GM10248 (cell line): ENCODE measurements around the gene CCNI2.

Experiments used
- CTCF ChIA-PET: fragments of 300-600 bp; sonication (Branson Sonifier 250); formaldehyde crosslinking; extraction: SDS; loops from one replicate; lab custom pipeline; 2021; ENCODE audit warnings: antibody characterized with exemption; lab: Yijun Ruan, JAX
- POLR2A ChIA-PET: fragments of 350-650 bp; sonication (Branson Sonifier 250); formaldehyde crosslinking; extraction: SDS; loops from one replicate; lab custom pipeline; 2020; ENCODE audit warnings: antibody characterized with exemption; lab: Yijun Ruan, JAX
- DNase-seq: peaks from one replicate; pipeline ENCODE4 v3.0.0; 2012; ENCODE audit errors: extremely low spot score
- TF ChIP-seq, protein P1 (sequence below): IDR thresholded peaks from 2 replicates; pipeline ENCODE4 v1.5.1; 2012; ENCODE audit warnings: mild to moderate bottlenecking, low read depth; ENCODE audit errors: extremely low read depth, missing control alignments, control extremely low read depth

CCNI2 gene

DNA sequence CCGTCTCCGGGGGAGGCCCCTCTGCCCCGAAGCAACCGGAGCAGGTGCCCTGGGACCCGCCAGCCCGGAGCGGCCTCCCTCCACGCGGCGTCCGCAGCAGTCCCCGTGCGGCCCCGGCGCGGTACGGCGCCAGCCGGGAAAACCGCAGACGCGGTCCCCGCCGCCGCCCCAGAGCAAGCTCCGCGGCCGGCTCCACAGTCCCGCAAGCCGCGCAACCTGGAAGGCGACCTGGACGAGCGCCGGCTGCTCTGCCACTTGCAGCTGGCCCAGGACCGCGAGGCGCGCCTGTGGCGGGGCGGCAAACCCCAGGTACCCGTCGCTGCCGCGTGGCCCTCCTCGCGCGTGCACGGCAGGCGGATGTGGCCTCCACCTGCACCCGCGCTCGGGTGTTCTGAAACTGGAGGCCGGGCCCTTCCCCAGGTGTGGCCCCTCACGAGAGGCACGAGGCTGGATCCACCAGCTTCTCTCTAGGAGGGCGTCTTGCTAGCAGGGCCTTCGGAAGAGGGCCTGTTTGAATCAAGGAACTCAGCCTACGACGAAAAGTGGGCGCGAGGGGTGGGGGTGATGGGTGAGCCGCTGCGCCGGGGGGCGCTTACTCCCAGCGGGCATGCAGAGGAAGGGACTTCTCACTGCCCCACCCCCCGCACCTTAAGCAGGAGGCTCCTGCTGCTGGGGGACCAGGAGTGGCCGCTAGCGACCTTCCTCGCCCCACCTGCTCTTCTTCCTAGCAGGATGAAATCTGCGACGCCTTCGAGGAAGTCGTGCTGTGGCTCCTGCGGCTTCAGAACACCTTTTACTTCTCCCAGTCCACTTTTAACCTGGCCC, 602 bp downstream of the CCNI2 start:
- POLR2A ChIA-PET, result interaction anchor here (0.6 to 1.1 kb wide), 2 partner anchors 72 to 85 kb away, joined by 3 to 4 read pairs; no protein-coding TSS in a partner anchor
- DNase-seq, result peak; percentile 43
- TF ChIP-seq, protein P1, sequence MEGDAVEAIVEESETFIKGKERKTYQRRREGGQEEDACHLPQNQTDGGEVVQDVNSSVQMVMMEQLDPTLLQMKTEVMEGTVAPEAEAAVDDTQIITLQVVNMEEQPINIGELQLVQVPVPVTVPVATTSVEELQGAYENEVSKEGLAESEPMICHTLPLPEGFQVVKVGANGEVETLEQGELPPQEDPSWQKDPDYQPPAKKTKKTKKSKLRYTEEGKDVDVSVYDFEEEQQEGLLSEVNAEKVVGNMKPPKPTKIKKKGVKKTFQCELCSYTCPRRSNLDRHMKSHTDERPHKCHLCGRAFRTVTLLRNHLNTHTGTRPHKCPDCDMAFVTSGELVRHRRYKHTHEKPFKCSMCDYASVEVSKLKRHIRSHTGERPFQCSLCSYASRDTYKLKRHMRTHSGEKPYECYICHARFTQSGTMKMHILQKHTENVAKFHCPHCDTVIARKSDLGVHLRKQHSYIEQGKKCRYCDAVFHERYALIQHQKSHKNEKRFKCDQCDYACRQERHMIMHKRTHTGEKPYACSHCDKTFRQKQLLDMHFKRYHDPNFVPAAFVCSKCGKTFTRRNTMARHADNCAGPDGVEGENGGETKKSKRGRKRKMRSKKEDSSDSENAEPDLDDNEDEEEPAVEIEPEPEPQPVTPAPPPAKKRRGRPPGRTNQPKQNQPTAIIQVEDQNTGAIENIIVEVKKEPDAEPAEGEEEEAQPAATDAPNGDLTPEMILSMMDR, result no peak
- CTCF ChIA-PET, result interaction anchor here (0.7 to 3.3 kb wide), 17 partner anchors 9 to 166 kb away, joined by 3 to 20 read pairs (median 4); partner anchors contain the start of gene KIF3A

DNA sequence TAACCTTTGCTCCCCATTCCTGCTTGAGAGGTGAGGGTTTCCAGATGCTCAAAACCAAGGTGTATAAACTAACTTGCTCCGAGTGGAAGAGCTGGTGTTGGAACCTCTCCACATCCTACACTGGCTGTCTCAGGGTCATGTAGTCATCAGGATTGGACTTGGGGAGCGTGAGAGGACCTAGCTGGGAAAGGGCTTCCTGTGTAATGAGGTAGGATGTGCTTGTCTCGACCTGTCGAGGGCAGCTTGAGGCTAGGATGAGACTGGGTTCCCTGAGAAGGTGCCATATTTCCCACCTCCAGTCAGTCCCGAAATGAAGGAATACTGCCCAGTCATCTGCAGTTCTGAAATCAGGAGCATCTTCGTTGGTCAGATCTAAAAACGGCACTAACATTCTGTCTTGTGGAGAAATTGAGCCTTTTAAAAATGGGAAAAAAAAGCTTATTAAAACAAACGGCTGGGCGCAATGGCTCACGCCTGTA, 1.3 kb downstream of the CCNI2 start:
- ChIA-PET POLR2A (no interaction called here), CTCF (interaction anchor here (1.0 to 3.3 kb wide), 6 partner anchors 9 to 88 kb away, joined by 3 to 20 read pairs (median 3); partner anchors contain the start of gene KIF3A)
- DNase-seq, result no peak
- TF ChIP-seq, protein P1, result no peak

DNA sequence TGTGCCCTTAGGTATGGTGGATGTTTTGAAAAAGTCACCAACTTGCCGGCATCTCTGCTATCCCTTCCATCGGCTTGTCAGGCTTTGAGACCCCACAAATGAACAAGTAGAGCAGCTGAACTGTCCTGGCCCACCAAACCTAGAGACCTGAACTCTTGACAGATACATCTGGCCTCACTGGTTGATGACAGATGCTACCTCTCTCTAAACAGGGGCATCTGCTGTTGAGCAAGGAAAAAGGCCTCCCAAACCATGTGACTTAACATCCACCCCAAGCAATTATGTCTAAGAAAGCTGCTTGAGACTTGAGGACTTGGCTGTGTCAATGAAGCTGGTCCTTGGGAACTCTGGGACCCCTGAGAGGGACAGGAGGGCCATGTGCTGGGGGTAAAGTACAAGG, 2.3 kb downstream of the CCNI2 start:
- POLR2A ChIA-PET, result no interaction called here
- TF ChIP-seq, protein P1, result no peak
- CTCF ChIA-PET, result interaction anchor here (1.1 to 9.2 kb wide), 5 partner anchors 11 to 249 kb away, joined by 3 to 82 read pairs (median 3); partner anchors contain the start of gene KIF3A
- DNase-seq, result peak; percentile 16

DNA sequence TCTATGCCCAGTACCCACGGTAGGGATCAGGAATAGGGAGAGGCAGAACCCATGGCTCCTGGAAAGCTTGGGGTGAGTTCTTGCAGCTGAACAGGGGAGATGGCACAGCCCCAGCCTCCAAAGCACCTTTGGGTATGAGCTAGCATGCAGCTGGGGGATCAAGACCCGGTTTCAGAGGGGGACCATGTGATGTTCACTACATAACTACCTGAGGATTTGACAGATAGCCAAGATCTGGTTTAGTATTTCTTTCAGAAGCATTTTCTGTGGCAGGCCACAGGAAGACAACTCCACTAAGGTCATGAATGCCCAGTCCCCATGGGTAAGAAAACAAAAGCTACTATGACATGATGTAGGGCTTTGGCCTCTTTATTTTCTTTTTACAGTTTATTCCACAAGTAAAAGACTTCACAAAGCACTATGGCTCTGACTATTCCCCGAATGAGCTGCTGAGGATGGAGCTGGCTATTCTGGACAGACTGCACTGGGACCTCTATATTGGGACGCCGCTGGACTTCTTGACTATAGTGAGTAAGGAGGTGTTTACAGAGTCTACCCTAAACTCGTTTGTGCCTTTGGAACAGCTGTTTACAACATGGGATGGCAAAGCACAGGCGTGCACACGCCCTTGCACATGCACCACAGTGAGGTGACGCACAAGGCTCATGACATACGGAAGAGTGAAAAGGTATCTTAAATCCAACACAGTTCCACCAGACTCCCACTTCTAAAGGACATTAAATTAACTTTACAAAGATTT, 3.4 kb downstream of the CCNI2 start:
- ChIA-PET POLR2A (no interaction called here), CTCF (interaction anchor here (0.7 to 9.2 kb wide), 6 partner anchors 12 to 250 kb away, joined by 3 to 82 read pairs (median 3); partner anchors contain the start of gene KIF3A)
- peak; percentile 25 for DNase-seq
- TF ChIP-seq, protein P1, result no peak

DNA sequence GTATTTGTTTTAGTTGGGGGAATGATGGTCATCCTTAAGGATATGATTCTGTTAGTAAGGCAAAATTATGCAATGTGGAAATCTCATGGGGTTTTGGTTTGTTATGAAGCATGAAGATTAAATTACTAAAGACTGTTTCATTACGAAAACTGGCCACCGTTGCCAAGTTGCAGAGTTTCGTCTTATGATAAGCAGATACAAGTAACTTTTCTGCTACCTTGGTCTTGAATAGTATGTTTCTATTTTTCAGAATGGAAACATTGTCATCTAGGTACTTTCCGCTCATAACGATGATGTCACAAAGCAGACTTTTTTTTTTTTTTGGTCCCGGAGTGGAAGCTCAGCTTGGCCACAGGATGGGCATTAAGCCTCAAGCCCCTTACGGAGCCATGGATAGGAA, 4.2 kb downstream of the CCNI2 start:
- peak; percentile 74 for DNase-seq
- POLR2A ChIA-PET, result interaction anchor here (0.8 kb wide), 1 partner anchor 34 kb away, joined by 3 read pairs; no protein-coding TSS in a partner anchor
- CTCF ChIA-PET, result interaction anchor here (0.9 to 9.2 kb wide), 5 partner anchors 10 to 225 kb away, joined by 3 to 82 read pairs (median 3); partner anchors contain the start of gene KIF3A
- TF ChIP-seq, protein P1, result no peak
